Glomerular visceral epithelial cell (primary cell): ENCODE results near the gene KRT17.
A peak's percentile ranks its signal among the peaks of the same experiment; 100 is the strongest.
"Not testable (repeated sequence)": the region's sequence is repeated elsewhere in the genome, so short reads cannot be mapped to it uniquely, and the experiment has no call there.

Source experiments
- DNase-seq: peaks from one replicate; pipeline ENCODE4 v3.0.0-alpha.2; 2016; ENCODE audit errors: extremely low spot score

Gene KRT17

DNA sequence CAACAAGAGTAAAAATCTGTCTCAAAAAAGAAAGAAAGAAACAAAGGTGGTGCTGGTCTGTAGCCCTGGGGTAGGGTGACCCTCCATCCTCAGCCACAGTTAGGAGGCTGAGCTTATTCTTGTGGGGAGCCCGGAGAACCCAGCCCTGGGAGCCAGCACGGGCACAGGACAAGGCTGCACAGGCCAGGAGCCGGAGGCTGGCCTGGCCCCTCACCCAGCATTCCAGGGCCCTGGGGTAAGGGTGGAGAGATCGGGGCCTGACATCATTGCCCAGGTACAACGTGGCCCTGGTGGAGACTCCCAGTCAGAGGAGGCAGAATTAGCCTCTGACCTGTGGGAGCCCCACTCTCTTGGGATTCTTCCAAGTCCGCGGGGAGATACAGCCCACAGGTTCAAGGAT, 10.3 kb upstream of the KRT17 start:
- no peak for DNase-seq

GRCh38 chr17:41633556-41634199, 9.3 kb upstream of the KRT17 start:
- no peak for DNase-seq

- DNase-seq, result no peak
These were observed 8.2 kb upstream of the KRT17 start for GRCh38 chr17:41632482-41633105.

DNA sequence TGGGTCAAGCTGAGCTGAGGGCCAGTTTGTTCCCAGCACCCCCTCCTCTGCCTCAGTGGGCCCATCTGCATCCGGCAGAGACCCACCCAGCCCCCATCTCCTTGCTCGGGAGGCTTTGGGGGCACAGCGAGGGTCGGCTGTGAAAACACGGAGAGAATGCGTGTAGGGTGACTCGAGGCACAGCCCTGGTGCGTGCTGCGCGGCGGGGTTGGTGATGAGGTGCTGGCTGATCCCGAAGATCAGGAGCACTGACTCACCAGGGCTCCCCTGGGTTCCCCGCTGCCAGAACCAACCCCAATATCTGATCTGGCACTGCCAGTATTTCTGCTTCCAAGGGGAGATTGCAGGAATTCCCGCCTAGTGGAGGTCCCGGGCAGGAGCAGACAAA, 7.5 kb upstream of the KRT17 start:
- DNase-seq, result no peak

- no peak for DNase-seq
These were observed 6.9 kb upstream of the KRT17 start for GRCh38 chr17:41631025-41631897.

DNA sequence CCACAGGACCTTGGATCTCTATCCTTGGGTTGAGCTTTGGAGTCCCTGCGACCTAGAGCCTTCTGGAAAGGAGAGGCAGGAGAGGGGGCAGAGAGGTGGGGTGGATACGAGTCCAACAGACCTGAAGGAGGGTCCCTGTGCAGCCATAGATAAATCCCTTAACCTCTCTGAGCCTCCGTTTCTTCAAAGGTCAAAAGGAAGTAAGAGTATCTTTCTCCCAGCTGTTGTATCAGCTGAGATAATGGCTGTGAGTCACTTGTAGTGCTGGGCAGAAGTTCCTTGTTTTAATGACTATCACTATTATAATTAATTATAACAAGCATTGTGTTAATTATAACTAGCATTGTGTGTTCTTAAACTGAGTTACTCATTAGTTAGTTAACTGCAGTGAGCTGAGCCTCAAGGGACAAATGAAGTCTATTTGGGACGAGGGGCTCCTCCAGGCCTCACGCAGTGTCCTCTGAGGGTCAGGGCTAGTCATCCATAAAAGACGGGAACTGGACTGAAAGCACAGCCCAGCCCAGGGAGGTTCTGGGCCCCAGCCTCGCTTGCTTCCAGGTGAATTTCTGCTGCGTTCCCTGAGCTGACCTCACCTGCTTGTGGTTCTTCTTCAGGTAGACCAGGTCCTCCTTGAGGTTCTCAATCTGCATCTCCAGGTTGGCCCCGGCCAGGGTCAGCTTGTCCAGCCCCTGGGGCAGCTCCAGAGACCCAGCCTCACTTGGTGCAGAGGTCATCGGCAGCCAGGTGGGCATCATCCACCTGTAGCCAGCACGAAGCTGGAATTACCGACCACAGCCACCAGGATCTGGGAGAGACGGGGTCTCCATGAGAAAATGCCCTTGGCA, 5.7 kb upstream of the KRT17 start:
- no peak for DNase-seq

DNA sequence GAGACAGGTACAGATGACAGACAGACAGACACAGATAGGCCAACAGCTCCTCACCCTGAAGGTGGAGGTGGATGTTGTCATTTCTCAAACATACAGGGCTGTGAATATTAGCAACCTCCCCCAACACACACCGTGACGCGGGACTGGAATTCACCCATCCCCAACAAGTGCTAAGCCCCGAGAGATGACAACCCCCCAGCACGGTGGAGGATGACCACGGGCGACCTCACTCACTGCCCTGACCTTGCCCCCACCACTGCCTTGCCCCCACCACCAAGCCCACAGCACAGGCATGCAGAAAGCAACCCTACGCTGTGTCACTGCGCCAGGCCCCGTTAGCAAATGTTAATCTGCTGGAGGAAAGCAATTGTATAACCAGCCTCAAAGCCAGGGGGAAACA, 4.9 kb upstream of the KRT17 start:
- no peak for DNase-seq

GRCh38 chr17:41628621-41629255, 4.4 kb upstream of the KRT17 start:
- not testable (repeated sequence) for DNase-seq

DNA sequence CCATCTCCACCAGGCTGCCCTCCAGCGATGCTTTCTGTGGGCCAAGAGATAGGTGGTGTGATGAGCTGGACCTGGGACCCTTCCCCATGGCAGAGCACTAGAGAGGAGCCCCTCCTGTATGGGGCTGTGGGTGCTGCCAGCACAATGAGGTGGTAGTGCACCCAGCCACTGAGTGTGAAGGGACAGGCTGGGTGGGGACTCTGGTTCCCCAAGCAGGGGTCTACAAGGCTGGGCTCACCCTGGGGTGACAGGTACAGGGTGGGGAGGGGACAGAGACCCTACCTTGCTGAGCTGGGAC, 3.6 kb upstream of the KRT17 start:
- not testable (repeated sequence) for DNase-seq

GRCh38 chr17:41627316-41628072, 3.1 kb upstream of the KRT17 start:
- no peak for DNase-seq

DNA sequence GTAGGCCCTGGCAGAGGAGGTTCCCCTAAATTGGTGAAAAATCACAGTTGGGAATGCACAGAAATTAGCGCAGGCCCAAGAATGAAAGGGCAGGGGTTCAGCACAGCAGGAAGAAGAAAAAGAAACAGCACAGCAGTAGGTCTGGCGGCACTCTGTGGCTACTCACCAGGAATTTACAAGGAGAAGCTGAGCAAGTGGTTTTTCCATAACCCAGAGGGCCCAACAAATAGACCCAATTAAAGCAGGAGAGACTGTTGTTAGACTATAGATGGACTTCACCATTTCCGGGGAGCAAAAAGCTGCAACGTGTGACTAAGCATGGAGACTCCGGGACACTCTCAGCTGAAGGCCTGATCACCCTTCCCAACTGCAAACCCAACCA, 2.5 kb upstream of the KRT17 start:
- DNase-seq, result not testable (repeated sequence)

DNA sequence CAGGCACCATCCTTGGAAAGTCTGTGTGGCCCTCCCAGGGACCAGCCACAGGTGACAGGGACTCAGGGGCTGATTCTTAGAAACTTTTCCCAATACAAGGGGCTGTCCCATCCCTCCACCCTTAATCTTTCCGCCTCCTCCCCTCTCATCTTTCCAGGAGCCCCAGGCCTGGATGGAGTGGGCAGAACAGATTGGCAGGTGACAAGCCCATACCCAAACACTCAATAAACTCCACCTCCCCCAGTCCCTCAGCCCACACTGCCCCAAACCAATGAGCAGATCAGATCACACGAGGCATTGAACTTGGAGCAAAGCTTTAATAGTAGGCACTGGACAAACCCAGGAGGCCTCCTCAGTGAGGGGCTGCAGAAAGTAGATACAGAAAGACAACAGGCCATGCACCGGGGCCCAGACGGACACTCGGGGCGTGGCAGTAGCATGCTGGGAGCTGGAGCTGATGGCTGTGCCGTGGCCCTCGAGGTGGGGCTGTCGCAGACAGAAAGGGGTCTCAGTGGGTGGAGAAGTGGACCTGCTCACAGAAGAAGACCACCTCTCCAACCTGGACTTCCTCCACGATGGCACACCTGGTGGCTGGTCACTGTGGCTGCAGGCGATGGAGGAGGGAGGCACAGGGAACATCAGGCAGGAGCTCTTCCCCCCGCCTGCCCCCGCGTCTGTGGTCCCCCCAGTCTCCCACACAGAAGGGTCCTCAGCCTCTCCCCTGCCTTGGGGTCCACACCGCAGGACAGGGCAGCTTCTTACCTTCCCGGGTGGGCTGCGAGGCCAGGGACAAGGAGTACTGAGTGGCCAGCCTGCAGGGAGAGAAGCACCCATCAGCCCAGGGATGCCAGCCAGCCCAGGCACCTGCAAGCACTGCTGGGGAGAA, 1.9 kb upstream of the KRT17 start:
- DNase-seq, result not testable (repeated sequence)

DNA sequence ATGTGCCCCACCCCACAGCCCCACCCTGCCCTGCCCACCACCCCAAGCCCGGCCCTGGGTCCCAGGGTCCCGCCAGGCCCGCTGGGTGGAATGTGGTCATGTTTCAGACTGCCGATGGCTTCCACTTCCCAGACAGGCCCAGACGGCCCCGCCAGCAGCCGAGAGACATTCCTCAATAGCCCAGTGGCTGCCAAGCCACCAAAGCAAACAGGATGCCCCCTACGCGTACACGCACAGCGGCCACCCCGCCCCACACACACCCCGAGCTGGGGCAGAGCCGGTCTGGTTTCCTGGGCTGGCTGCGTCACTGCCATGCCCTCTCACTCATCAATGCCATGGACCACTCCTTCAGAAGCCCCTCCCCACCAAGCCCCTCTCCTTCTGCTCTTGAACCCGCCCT, 1.2 kb upstream of the KRT17 start:
- DNase-seq, result peak; percentile 25

GRCh38 chr17:41623184-41623861, 1.1 kb downstream of the KRT17 start:
- DNase-seq, result not testable (repeated sequence)

DNA sequence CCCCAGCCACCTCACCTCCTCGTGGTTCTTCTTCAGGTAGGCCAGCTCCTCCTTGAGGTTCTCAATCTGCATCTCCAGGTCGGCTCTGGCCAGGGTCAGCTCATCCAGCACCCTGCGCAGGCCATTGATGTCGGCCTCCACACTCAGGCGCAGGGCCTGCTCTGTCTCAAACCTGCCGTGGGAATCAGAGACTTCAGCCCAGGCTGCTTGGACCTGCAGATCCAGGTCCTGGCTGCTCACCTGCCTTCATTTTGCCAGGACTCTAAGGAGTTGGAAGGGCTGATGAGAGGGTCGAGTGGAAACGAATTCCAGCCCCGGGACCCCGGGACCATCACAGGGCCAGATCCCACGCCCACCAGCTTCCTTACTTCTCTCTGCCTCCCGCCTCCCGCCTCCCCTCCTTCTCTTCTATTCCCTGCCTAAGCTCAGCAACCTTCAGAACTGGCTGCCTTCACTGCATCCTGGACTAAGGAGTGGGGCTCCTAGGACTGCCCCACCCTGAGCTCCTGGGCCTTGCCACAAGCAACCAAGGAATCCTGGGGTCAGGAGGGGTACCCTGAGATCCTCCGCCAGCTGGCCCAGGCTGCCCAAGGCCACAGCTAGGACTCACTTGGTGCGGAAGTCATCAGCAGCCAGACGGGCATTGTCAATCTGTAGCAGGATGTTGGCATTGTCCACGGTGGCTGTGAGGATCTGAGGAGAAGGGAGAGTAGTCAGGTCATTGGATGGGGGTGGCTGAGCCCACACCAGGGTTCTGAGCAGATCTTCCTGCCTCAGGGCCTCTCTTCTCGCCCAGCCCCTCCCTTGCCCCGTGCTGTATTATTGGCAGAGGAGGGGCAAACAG, 1.8 kb downstream of the KRT17 start:
- DNase-seq, result not testable (repeated sequence)

- no peak for DNase-seq
These were observed 2.5 kb downstream of the KRT17 start for GRCh38 chr17:41621916-41622315.

GRCh38 chr17:41621435-41621817, 2.9 kb downstream of the KRT17 start:
- not testable (repeated sequence) for DNase-seq
